HG02970 (cell line): ENCODE measurements around the gene CLECL1.
"Not testable (repeated sequence)": the region's sequence is repeated elsewhere in the genome, so short reads cannot be mapped to it uniquely, and the experiment has no call there.

Source experiments
- ATAC-seq: cut with Tn5 transposase; IDR thresholded peaks from one replicate; pipeline ENCODE4 v1.9.1; 2021; ENCODE audit warnings: mild to moderate bottlenecking, moderate library complexity, moderate number of reproducible peaks; ENCODE audit not compliant: unreplicated experiment, low FRiP score

The CLECL1 gene

GRCh38 chr12:9725213-9725870 is 7.6 kb downstream of the CLECL1 start:
- ATAC-seq: no peak

DNA sequence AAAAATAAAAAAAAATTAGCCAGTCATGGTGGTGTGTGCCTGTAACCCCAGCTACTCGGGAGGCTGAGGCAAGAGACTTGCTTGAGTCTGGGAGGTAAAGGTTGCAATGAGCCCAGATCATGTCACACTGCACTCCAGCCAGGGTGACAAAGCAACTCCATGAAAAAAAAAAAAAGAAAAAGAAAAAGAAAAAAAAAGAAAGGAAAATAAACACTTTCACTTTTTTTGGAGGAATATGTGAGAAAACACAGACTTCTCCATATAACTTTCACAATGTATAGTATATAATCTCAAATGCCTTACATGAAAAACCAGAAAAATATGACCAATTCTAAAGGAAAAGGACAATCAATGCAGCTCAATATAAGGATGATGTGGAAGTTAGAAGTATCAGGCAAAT is 8.9 kb downstream of the CLECL1 start:
- ATAC-seq: no peak

DNA sequence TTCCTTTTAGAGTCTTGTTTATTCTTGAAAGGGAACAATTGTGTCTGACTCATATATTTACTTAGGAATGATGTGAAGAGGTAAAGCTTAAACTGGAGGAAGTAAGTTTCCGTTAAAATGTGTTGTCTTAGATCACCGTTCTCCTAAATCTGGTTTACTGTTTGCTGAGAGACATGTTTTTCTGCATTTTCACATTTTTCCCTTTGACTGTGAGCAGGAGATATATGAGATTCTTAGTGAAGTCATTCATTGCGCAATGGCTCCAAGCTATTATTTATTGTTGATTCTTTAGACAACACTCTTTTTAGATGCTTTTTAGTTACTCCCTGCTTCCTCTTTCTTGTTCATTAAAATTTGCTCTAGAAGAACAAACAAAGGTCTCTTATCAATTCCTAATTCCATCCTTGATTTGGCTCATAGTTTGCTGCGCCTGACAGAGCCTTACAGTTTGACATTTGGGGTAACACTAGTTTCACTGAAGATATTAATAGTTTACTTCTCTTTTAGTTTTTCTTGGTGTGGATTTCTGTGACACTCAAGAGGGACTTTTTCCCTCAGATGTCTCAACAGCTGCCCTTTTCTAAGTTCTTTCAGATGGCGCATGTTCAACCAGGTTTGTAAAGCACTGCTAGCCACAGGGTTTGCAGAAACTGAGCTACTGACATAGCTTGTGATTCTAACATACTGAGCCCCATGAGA is 11.4 kb downstream of the CLECL1 start:
- no peak for ATAC-seq

DNA sequence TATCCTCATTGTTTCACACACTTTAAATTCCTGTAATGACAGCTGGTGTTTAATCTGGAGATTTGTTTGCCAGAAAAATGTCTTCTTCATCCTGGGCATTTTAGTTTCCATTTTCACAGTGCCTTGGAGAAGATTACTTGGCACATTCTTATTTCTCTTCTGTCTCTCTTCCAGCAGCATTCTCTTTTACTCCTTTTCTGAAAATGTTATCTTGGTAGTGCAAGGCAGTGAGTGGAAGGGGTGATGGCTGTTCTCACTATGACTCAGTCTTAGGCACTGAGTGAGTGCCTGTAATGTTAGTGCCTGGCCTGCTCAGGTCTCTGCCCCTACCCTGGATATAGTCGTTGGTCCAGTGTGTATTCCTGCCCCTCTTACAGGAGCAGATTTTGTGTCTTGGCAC is 13.1 kb downstream of the CLECL1 start:
- ATAC-seq: no peak

DNA sequence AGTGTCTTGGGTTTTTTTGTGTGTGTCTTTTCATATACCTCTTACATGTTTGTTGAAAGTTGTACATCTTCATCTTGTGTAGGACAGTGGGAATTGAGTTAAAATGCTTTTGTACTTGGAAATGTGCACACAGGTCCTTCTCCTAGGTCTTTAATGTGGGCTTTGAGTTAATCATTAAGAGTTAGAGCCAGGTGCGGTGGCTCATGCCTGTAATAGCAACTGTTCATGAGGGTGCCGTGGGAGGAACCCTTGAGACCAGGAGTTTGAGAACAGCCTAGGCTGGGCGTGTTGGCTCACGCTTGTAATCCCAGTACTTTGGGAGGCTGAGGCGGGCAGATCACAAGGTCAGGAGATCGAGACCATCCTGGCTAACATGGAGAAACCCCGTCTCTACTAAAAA is 13.9 kb downstream of the CLECL1 start:
- ATAC-seq: no peak

- no peak for ATAC-seq
These were observed 15.6 kb downstream of the CLECL1 start for GRCh38 chr12:9717070-9717925.

- ATAC-seq: peak; percentile 79
These were observed 19.8 kb downstream of the CLECL1 start for GRCh38 chr12:9713032-9713558.

GRCh38 chr12:9711664-9712063 is 21.2 kb downstream of the CLECL1 start:
- ATAC-seq: no peak

- no peak for ATAC-seq
These were observed 22.1 kb downstream of the CLECL1 start for GRCh38 chr12:9710584-9711375.

- no peak for ATAC-seq
These were observed 24.0 kb downstream of the CLECL1 start for GRCh38 chr12:9708853-9709252.

DNA sequence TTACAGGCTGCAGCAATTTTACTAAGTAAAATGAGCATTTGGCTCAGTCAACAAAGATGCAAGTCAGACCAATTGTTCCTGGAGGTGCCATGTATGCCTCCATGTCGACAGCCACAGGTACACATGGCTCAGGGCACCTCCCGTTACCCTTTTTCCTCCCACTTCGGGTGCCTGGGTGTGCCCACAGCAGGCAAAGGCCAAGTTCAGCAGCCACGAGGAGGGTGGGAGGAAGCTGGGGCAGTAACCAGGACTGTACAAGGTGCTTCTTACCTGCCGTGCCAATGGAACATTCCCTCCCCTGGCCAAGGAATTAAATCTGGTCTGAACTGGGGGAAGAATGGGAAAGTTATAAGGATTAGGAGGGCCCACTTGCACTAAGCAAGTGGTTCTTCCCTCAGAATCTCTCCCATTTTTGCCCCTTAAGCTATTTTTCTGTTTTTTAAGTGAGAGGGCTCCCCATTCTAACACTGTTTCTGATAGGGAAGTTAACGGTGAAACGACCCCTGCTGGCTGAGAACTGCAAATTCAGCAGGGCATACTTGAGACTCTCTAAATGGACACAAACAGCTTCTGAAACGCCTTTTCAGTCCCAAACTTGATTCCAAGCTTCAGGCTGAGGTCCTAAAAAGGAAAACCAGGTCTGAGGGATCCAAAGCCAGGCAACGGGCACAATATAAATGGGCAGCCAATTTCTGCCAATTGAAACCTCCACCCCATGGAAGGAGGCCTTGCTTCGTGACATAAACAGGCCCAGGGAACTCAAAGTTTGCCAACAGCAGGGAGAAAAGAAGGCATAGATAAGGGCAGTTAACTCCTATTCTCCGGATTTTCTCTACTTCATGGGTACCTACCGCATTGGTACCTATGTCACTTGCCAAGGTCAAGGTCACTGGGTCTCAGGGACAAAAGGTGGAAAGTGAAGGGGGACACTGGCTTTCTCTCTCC is 24.8 kb downstream of the CLECL1 start:
- ATAC-seq: no peak

DNA sequence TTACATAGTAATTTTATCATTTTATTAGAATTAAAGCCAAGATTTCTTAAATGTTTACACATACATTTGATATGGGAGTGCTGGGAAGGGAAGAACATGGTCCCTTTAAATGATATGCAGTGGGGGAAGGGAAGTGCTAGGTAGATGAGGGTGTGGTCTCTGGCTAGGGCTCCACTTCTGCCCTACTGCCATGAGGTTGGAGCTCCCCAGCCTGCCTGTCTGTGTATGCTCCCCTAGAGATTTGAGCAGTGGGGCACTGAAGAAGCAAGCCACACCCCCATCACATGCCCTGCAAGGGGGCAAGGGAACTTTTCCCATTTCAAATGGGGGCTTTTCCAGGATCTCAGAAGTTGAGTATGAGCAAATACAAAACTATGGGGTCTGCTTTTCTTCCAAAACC is 25.5 kb downstream of the CLECL1 start:
- no peak for ATAC-seq

GRCh38 chr12:9706086-9706685 is 26.7 kb downstream of the CLECL1 start:
- no peak for ATAC-seq

GRCh38 chr12:9704561-9704960 is 28.3 kb downstream of the CLECL1 start:
- not testable (repeated sequence) for ATAC-seq

- no peak for ATAC-seq
These were observed 30.6 kb downstream of the CLECL1 start for GRCh38 chr12:9702255-9702654.

DNA sequence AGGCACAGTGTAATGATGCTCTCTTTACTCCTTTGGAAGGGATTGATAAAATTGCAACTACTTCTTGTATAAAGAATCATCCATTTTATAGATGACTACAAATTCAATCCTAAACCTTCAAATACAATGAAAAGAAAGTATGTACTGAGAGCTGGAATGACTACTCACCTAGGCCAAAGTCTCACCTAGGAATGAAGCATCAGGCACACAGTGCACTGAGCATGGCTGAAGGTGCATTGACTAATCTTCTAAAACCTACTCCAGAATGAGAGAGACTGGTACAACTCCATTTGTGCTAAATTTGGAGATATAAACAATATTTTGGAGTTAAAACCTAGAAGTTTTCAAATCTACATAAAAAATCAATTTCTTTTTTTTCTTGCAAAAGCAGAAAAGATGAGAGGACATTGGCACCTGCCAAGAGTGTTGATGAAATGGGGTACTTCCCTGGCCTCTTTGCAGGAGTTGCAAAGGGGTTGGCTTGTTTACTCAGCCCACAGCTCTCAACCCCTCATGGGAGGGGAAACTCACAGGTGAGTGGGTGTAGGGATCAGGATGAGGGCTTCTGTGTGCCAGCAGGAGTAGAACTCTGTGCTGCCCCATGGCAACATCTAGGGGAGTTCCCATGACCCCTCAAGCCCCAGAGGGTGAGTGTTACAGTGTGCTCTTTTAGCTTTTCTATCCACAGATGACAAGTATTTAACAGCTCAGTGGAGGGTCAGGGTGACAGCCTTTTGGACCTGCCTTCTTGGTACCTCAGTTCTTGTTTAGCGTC is 31.3 kb downstream of the CLECL1 start:
- no peak for ATAC-seq

DNA sequence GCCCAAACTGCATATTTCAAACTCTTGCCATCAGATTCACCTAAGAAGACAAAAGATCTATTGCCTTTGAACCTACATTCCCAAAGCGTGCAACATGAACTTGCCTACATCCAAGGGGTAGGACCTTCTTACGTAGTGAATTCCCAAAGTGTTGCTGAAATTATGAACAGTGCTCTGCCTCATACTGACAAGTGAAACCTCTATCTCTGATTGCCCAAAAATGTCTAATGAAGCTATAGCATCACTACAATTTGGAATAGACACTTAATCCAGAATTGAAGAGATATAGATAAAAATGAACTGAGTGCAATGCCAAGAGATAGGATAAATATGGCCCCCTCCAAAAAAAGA is 32.3 kb downstream of the CLECL1 start:
- ATAC-seq: no peak

DNA sequence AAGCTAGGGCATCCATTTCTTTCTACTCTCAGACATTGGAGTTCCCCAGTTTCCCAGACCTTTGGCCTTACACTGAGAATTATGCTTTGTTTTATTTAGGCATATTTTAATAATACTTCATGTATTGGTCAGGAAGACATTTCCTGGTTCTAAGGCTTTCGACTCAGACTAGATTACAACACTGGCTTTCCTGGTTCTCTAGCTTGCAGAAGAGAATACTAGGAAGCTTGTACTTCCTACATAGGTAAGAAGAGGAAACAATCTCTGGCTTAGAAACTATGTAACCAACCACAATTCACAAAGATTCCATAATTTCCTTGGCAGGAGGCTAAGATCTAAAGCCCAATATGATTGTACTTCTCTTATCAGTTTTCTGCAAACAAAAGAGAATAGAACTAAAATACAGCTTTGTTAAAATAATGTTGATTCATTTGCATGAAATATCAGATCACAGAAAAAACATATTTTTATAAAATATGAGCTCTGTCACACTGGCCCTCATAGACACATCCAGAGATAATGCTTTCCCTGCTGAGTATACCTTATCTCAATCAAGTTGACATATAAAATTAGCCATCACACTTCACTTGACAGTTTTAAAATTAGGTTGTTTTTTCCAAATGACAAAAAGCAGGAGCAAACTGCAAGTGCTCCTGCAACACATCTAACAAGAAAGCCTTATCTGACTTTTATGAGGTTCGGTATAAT is 32.8 kb downstream of the CLECL1 start:
- no peak for ATAC-seq
